ENCODE results near the gene MITF.

GRCh38 chr3:69805491-69805890 is 66.2 kb downstream of the MITF start:
- TF ChIP-seq CTCF (IDR thresholded peaks at IDR 0.05; ENCODE audit: insufficient read depth, low read length): no peak
- TF ChIP-seq GABPA (IDR thresholded peaks at IDR 0.05; ENCODE audit: low read depth): no peak
- no peak for TF ChIP-seq POLR2AphosphoS5 (IDR thresholded peaks at IDR 0.05; ENCODE audit: low read depth)
